Stromal cell of bone marrow (primary cell): ENCODE results near the gene EPHA8.

ENCODE experiments used
- DNase-seq: peaks from one replicate; pipeline ENCODE4 v3.0.0-alpha.2; 2012; ENCODE audit warnings: low read depth

Gene EPHA8

GRCh38 chr1:22562584-22563583 is at the start of gene EPHA8:
Gene EPHA8, plus strand, starts transcription at chr1:22563489. Its CDS starts 147 bp downstream, at chr1:22563636.
- no peak for DNase-seq

DNA sequence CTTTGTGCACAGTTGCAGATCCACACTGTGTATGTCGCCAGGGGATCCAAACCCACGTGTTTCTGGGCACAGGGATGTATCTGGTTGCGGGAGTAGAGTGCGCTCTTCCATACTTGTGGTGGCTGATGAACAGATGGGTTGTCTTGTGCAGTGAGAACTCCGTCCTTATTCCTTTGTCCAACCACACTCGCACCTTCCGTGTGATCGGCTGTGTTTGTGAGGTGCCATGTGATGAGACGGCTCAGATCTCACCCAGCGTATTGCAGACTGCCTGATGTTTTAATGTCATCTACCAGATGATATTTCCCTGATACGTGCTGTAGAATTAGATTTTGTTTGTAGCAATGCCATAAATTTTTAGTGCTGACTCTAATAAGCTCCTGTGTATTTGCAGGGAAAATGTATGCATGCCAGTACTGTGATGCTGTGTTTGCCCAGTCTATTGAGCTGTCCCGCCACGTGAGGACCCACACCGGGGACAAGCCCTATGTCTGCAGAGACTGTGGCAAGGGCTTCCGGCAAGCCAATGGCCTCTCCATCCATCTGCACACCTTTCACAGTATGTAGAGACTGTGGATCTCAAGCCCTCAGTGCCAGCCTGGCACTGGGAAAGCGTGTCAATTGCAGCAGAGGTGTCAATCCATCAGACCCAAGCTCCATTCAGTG is 46.2 kb upstream of the EPHA8 start:
- DNase-seq = no peak

DNA sequence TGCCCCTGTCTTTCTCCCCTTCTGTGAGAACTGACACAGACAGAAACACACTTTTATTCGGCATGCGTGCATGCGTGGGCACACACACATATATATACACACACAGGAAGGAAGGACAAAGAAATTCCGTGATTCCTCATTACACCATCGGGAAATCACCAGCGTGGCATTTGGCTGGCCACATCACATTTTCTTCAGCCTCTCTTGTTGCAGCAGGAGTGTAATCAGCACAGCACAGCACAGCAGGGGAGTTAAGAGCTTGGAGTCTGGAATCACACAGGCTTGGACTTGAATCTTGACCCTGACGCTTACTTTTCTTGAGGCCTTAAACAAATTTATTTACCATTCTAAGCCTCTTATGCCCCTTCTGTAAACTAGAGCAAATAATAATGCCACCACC is 45.3 kb upstream of the EPHA8 start:
- DNase-seq = no peak

DNA sequence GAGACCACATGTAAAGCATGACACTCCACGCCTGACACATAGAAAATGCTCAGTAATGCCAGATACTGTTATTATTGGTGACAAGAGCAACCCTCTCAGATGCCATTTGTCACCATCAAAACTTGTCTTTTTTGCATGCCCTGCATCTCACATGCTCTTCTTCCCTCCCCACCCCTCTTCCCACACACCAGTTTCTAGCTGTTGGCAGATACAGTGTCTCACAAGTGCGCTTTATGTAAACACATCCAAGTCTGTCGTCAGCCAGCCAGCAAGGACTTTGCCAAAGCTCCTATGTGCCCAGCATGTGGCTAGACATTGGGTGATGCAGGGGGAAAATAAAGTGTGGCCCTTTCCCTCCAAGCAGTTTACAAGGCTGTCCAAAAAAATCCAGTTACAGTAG is 44.9 kb upstream of the EPHA8 start:
- no peak for DNase-seq

DNA sequence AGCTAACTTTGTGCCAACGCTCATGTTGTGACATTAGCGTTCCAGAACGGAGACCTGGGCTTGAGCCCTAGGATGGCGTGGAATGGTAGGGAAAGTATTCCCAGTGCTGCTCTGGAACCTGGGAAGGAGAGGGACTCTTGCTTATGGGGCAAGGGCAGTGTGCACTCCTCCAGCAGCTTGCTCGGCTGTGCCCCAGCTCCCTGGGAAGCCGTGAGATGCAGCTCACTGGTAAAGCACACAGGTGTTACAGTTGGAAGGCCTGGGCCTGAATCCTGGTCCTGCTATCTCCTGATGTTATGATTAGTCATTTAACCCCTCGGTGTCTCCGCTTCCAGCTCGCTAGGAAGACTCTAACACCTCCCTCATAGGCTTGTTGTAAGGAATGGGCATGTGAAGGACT is 42.4 kb upstream of the EPHA8 start:
- no peak for DNase-seq

- DNase-seq = no peak
Measured at GRCh38 chr1:22521692-22522091, 41.6 kb upstream of the EPHA8 start.

- DNase-seq = no peak
Measured at GRCh38 chr1:22522221-22522743, 41.0 kb upstream of the EPHA8 start.

GRCh38 chr1:22524481-22524880 is 38.8 kb upstream of the EPHA8 start:
- DNase-seq = no peak

DNA sequence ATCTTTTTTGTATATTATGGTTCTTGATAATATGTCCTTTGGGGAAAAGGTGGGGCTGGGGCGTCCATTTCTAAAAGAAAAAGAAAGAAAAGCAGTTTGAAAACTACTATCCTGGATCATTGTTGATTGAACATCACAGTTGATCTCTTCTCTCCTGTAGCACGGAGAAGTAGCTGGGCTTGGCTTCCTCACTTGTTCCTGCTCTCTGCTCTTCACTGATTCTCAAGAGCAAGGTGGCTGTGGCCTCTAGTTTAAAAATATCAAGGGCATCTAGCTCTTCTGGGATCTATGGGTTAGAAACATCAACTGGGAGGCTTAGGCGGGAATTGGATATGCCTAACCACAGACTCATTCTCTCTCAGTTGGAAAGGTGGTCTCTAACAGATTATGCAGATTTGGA is 38.1 kb upstream of the EPHA8 start:
- no peak for DNase-seq

- no peak for DNase-seq
Measured at GRCh38 chr1:22525646-22526045, 37.6 kb upstream of the EPHA8 start.

DNA sequence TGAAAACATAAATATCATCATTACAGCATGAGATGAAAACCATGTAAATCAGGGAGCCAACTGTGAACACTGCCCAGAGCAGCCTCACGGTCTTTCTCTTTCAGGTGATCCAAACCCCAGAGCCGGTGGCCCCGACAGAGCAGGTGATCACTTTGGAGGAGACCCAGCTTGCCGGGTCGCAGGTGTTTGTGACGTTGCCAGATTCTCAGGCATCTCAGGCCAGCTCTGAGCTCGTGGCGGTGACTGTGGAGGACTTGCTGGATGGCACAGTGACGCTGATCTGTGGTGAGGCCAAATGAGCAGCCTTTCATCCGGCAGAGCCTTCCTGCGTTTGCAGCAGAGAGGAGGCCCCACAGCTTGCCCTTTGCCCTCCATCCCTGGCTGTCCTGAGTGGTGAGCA is 37.2 kb upstream of the EPHA8 start:
- DNase-seq = no peak

DNA sequence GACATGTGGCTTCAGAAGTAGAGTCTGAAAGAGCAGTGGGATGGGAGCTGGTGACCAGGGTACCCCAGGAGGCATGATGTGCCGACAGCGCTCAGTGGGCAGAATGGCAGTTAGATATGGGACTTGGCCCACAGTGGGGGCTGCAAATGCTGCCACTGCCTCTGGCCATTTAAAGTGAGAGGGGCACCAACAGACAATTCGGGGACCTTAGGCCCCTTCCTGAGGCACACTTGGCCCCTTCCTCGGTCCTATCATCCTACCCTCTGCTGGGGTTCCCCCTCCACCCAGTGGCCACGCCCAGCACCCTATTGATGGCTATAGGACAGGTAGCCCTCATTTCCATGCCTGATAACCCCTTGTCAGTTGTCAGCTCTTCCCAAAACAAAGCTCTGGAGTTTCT is 36.6 kb upstream of the EPHA8 start:
- DNase-seq = no peak

GRCh38 chr1:22527122-22527521 is 36.2 kb upstream of the EPHA8 start:
- DNase-seq = no peak

GRCh38 chr1:22527555-22528296 is 35.6 kb upstream of the EPHA8 start:
- no peak for DNase-seq

- DNase-seq = no peak
Measured at GRCh38 chr1:22528451-22528850, 34.8 kb upstream of the EPHA8 start.

GRCh38 chr1:22529901-22530621 is 33.2 kb upstream of the EPHA8 start:
- DNase-seq = peak; percentile 37

DNA sequence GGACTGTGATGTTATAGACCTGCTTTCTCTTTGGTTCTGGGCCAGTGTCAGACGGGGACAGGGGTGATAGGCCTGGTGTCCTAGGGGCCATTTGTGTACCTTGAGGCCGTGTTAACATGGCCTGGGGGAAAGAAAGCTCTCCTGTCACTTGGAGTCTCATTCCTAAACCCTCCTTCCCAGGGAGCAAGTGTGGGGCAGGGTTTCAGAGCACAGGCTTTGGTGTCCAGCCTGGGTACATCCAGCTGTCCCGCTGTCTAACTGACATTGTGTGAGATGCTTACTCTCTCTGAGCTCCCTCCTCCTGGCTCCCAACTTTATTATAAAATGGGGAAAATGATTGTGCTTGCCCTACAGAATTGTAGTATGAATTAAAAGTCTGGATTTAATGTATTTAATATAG is 32.6 kb upstream of the EPHA8 start:
- no peak for DNase-seq

- DNase-seq = no peak
Measured at GRCh38 chr1:22531251-22531650, 32.0 kb upstream of the EPHA8 start.

DNA sequence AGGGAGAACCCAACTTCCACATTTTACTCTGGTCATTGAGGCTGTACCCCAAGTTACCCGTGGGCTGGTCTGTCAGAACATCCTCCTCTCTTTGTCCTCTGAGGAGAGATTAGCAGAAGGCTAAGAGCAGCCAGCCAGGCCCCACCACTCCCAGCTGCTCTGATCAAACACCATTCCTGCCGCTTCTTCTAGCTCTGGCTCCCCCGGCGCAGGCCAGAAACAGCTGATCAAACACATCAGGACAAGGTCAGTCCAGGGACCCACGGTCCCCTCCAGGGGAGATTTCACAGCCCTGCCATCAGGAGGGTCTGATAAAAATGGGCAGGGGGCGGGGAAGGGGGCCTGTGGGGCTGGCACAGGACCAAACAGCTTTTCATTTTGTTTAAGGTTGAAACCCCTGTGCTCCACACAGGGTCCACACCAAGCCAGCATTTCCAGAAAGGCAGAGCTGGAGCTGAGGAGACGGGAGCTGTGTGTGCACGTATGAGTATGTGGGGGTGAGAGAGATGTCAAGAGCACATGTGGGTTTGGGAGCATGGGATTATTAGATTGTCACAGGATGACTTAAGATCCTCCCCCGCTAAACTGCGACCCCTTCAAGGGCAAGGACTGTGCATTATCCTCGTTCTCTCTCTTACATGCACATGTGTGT is 29.9 kb upstream of the EPHA8 start:
- no peak for DNase-seq

GRCh38 chr1:22534951-22535350 is 28.3 kb upstream of the EPHA8 start:
- no peak for DNase-seq

- no peak for DNase-seq
Measured at GRCh38 chr1:22535399-22535798, 27.9 kb upstream of the EPHA8 start.
